GM18907 (cell line): ENCODE results near the gene NCOA4.
"Not testable (repeated sequence)": the region's sequence is repeated elsewhere in the genome, so short reads cannot be mapped to it uniquely, and the experiment has no call there.

Experiments
- ATAC-seq: cut with Tn5 transposase; IDR thresholded peaks from one replicate; pipeline ENCODE4 v1.9.1; 2021; ENCODE audit warnings: mild to moderate bottlenecking, moderate library complexity; ENCODE audit not compliant: unreplicated experiment

The NCOA4 gene

DNA sequence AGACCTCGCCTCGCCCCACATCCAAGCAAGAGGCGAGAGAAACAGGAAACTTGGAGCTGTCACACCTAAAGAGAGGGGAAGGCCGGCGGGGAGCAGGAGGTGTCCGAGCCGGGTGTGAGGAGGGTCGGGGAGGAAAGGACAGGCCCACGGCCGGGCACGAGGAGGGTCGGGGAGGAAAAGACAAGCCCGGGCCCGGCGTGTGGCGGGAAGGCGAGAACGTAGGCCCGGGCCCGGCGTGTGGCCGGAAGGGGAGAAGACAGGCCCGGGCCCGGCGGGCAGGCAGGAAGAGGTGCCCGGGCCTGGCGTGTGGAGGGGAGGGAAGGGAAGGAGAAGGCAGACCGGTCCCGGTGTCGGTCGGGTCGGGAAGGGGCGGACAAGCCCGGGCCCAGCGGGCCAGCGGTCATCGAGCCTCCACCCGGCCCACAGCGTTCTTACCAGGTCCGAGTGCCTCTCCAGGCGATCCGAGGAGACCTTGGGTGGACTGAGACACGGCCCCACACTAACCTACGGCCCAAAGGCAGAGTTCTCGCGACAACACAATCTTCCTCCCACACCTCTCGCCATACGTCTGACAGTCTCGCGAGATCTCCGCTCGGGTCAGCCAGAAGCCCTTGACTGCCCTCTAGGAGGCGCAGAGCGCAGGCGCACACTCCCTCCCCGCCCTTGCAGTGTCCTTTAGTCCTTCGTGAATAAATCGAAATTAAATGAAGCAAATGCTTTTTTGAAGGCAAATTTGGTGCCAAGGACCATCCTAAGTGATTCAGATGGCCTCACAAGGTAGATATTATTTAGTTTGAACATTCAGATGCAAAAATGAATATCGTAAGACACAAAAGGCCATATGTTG lies at the start of gene NCOA4:
TSS of gene NCOA4 (minus strand) at position 533 of the 847 bp plus-strand sequence. CDS start 13,943 bp downstream, outside the sequence.
- ATAC-seq, result peak; percentile 98

- no peak for ATAC-seq
Observed at GRCh38 chr10:46079831-46080585, 49.6 kb upstream of the NCOA4 start.

DNA sequence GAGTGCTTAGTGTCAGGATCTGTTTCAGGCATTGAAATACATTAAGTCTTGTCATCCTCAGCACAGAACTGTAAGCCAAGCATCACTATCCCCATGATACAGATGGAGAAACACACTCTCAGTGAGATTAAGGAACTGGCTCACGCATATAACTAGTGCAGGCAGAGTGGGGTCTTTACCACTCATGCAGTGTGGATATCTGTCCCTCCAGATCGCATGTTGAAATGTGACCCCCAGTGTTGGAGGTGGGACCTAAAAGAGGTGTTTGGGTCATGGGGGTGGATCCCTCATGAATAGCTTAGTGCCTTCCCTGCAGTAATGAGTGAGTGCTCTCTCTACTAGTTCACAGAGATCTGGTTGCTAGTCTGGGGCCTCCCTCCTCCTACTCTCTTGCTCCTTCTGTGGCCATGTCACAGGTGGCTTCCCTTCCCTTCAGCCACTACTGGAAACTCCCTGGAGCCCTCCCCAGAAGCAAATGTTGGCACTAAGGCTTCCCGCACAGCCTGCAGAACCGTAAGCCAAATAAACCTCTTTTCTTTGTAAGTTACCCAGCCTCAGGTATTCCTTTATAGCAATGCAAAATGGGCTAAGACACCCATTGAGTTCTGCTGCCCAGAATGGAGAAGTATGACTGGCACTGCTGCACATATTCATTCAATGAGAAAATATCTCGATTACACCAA lies 47.4 kb upstream of the NCOA4 start:
- ATAC-seq, result no peak

DNA sequence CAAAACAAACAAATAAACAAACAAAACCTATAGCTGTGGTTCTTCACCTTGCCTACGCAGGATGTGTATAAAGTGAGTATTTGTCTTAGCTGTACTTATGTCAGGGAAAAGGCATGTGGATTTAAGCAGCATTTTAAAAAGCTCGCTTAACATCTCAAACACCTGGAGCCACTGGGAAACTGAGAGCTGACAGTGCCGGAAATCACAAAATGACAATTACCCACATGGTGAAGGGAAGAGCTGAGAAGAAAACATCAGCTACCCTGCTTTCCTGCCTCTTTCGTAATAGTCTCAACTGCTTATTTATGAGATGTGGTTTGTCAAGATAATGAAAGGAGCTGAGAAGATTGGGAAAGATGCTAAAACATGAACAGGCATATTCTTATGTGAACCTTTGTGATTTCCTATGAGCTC lies 46.7 kb upstream of the NCOA4 start:
- ATAC-seq, result no peak

DNA sequence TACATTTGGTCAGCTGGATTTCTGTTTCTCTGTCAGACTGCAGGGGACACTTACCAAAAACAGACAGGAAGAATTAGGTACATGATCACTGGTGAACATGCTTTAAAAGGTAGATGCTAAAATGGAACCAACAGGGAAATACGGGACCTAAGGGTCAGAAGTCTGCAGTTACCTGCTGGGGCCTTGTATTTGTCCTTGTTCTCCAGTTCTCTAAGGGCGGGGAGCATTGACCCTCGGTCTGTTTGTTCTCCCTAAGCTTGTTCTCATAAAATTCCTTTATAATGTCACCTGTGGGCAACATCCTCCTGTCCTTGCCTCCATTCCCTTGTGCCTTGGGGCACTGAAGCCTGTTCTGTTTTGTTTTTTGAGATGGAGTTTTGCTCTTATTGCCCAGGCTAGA lies 45.4 kb upstream of the NCOA4 start:
- no peak for ATAC-seq

- no peak for ATAC-seq
Observed at GRCh38 chr10:46074196-46074946, 43.9 kb upstream of the NCOA4 start.

- ATAC-seq, result no peak
Observed at GRCh38 chr10:46073564-46073963, 43.1 kb upstream of the NCOA4 start.

GRCh38 chr10:46070749-46071148 lies 40.3 kb upstream of the NCOA4 start:
- ATAC-seq, result no peak

GRCh38 chr10:46069771-46070463 lies 39.5 kb upstream of the NCOA4 start:
- no peak for ATAC-seq

DNA sequence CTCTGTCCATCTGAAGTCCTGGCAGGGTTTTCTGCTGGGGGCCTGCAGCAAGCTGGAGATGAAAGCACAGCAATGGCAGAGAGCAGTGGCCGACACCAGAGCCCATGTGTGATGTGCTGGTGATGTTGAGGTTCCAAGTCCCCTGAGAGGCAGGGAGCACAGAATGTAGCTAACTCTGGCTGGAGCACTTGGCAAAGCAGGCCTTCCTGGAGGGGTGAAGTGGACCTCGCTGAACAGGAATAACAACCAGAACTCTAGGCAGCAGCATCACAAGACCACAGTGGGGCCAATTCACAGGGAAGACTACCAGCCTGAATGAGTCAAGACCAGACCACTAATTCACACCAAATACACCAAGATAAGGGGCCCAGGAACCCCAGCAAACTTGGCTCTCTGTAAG lies 38.5 kb upstream of the NCOA4 start:
- ATAC-seq, result no peak

GRCh38 chr10:46068117-46068516 lies 37.7 kb upstream of the NCOA4 start:
- no peak for ATAC-seq

- no peak for ATAC-seq
Observed at GRCh38 chr10:46064269-46064817, 33.9 kb upstream of the NCOA4 start.

DNA sequence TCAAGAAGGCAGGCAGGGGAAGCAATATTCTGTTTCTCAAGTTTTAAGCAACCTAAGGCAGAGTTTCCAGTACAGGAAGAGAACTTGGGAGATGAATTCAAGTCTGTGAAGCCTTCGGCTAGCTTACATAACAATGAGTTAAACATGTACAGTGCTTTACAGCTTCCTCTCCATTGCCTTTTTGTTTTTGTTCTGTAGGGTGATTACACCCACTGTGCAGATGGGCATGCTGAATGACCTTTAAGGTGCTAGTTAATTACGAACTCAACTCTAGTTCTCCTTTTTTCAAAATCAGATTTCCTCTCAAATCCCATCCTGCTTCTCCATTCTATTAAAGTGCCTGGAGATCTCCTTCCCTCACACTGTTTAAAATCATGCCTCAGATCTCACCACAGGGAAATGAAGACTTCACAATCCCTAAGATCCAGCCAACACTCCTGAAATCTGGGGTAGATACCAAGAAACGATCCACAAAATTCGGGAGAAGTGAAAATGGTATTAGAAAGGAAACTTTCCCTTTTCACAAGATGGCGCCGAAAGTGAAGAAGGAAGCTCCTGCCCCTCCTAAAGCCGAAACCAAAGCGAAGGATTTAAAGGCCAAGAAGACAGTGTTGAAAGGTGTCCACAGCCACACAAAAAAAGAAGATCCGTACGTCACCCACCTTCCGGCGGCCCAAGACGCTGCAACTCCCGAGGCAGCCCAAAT lies 32.5 kb upstream of the NCOA4 start:
- ATAC-seq, result no peak

DNA sequence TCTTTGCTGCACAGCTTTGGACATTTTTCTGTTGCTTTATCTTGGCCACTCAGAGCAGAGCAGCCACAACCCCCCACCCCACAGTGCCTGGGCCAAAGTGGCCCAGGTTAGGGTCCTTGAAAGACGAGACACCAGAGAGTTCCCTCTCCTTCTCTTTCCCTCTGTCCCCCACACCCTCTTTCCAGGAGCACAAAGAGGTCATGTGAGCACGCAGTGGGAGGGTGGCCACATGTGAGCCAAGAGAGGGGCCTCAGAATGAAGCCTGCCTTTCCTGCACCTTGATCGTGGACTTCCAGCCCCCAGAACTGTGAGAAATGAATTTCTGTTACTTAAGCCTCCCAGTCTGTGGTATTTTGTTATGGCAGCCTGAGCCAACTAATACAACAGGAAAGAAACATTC lies 30.3 kb upstream of the NCOA4 start:
- no peak for ATAC-seq

- ATAC-seq, result not testable (repeated sequence)
Observed at GRCh38 chr10:46057927-46058326, 27.5 kb upstream of the NCOA4 start.

- no peak for ATAC-seq
Observed at GRCh38 chr10:46057038-46057437, 26.6 kb upstream of the NCOA4 start.

DNA sequence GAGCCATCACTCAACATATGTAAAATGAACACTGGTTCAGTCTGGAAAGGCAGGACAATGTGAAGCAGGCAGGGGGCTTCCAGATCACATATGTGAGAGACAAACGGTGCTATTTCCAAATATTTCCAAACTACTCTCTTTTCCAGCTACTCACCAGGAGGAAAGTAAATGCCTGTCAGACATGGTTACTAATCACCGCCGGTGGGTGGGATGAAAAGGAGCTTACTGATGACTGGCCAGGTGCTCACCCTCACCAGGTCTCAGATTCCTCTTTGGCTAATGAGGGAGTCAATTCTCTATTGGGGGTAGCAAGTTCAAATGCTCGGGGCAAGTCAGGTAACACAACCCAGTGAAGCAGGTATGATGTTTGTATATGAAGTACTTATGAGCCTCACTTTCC lies 25.3 kb upstream of the NCOA4 start:
- no peak for ATAC-seq

DNA sequence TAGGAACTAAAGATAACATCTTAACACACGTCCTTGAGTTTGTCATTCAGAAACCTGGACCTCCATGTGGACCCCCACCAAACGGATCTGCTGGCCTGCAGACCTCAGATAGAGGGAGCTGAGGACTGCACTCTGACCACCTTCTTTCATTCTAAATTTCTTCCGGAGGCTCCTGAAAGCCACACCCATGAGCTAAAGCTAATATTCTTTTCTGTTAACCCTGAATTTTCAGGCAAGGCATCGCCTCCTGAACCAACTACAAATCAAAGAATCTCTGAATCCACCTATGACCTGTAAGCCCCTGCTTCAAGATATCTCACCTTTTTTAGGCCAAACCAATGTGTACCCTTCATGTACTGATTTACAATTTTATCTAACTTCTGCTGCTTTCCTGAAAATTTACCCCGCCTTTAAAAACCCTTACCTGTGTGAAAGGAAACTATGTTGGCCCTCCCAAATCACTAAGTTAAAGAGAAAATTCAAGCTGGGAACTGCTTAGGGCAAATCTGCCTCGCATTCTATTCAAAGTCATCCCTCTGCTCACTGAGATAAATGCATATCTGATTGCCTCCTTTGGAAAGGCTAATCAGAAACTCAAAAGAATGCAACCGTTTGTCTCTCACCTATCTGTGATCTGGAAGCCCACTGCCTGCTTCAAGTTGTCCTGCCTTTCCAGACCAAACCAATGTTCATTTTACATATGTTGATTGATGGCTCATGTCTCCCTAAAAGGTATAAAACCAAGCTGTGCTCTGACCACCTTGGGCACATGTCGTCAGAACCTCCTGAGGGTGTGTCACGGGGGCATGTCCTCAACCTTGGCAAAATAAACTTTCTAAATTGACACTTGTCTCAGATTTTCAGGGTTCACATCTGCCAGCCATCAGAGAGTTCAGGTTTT lies 23.4 kb upstream of the NCOA4 start:
- no peak for ATAC-seq
